ENCODE results near the gene CLRN3. TPM values are rescaled to one million over a fixed set of nuclear protein-coding genes. Genes with fewer than 3 reads are reported as not detected.
A peak's percentile ranks its signal among the peaks of the same experiment; 100 is the strongest.

CLRN3 gene
- polyA plus RNA-seq, 2 of the 4 experiments (the other 2 are of a cell fraction) = 0.08 TPM; not detected in 1

GRCh38 chr10:127921075-127921752 lies 28.5 kb upstream of the CLRN3 start:
- CTCF ChIA-PET = interaction anchor here (1.0 to 5.3 kb wide), 4 partner anchors 15 to 114 kb away, joined by 3 to 33 read pairs (median 7); partner anchors contain the start of gene PTPRE
- Histone ChIP-seq H3K4me1 (peaks cover 17% of the 10 kb centered on the region), H3K9me3 (no peaks in the 10 kb centered on the region), H3K27ac (peak overlapping the region in 1 of 2 experiments; percentile 82; a peak in 2 of 6 replicates), H3K4me2 (no peak overlapping the region), H3K4me3 (no peak overlapping the region)
- POLR2A ChIA-PET = no interaction called here
- ATAC-seq (no peak), FAIRE-seq (no peak), DNase-seq (ENCODE audit: low read depth in 1 of 2, low spot score in 1 of 2) (no peak)
- TF ChIP-seq CHD2 (IDR thresholded peaks at IDR 0.05; ENCODE audit: low read length, partially characterized antibody) (no peak), EP300 (IDR thresholded peaks at IDR 0.05) (no peak), RARB (CRISPR knock-in tag; IDR thresholded peaks at IDR 0.05) (no peak), POLR2A (IDR thresholded peaks at IDR 0.05; ENCODE audit: low read length) (no peak), HDAC2 (IDR thresholded peaks at IDR 0.05) (no peak), NR3C1 (IDR thresholded peaks at IDR 0.05) (no peak), ELK1 (IDR thresholded peaks at IDR 0.05; ENCODE audit: low read depth, low read length) (no peak), CTCF (IDR thresholded peaks at IDR 0.05) (no peak), KDM1A (IDR thresholded peaks at IDR 0.05; ENCODE audit: low read depth) (no peak), RNF2 (IDR thresholded peaks at IDR 0.05; ENCODE audit: borderline replicate concordance, low read depth) (no peak)
- TF ChIP-seq, protein P1, sequence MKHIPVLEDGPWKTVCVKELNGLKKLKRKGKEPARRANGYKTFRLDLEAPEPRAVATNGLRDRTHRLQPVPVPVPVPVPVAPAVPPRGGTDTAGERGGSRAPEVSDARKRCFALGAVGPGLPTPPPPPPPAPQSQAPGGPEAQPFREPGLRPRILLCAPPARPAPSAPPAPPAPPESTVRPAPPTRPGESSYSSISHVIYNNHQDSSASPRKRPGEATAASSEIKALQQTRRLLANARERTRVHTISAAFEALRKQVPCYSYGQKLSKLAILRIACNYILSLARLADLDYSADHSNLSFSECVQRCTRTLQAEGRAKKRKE (CRISPR knock-in tag; IDR thresholded peaks at IDR 0.05; ENCODE audit: low read depth) = no peak
- 68% methylated on average over 11 of the region's 11 CpGs for WGBS (ENCODE audit: missing lambda C conversion rate)

- FAIRE-seq = no peak
- peaks cover 17% of the 10 kb centered on the region for H3K4me1 ChIP-seq
- no peaks in the 10 kb centered on the region for H3K9me3 ChIP-seq
- POLR2A ChIA-PET = no interaction called here
- CTCF ChIA-PET = interaction anchor here (1.0 to 5.3 kb wide), 4 partner anchors 14 to 115 kb away, joined by 3 to 33 read pairs (median 7); partner anchors contain the start of gene PTPRE
- no peak overlapping the region for H3K4me3 ChIP-seq
- 48% methylated on average over 9 of the region's 11 CpGs for WGBS (ENCODE audit: missing lambda C conversion rate)
- H3K4me2 ChIP-seq = no peak overlapping the region
- peak overlapping the region in 1 of 2 experiments; percentile 21; a peak in 1 of 6 replicates for H3K27ac ChIP-seq
- no peak for DNase-seq (ENCODE audit: low read depth in 1 of 2, low spot score in 1 of 2)
- no peak for ATAC-seq
- TF ChIP-seq HEYL (CRISPR knock-in tag; IDR thresholded peaks at IDR 0.05) (no peak), HOXA7 (CRISPR knock-in tag; IDR thresholded peaks at IDR 0.05) (no peak), JUN (IDR thresholded peaks at IDR 0.05) (no peak), TP53 (CRISPR knock-in tag; IDR thresholded peaks at IDR 0.05) (no peak), HDAC2 (IDR thresholded peaks at IDR 0.05) (no peak), EHMT2 (IDR thresholded peaks at IDR 0.05; ENCODE audit: low read depth) (no peak), RNF2 (IDR thresholded peaks at IDR 0.05; ENCODE audit: borderline replicate concordance, low read depth) (no peak), KDM1A (IDR thresholded peaks at IDR 0.05; ENCODE audit: low read depth) (no peak), ZNF302 (CRISPR knock-in tag; IDR thresholded peaks at IDR 0.05) (no peak), HMGXB4 (CRISPR knock-in tag; IDR thresholded peaks at IDR 0.05; ENCODE audit: borderline replicate concordance) (no peak), PBX3 (IDR thresholded peaks at IDR 0.05) (no peak), RAD21 (conservative IDR thresholded peaks at IDR 0.05 in 1 of 2, IDR thresholded peaks at IDR 0.05 in 1 of 2) (no peak), ZSCAN20 (CRISPR knock-in tag; IDR thresholded peaks at IDR 0.05) (no peak), PHF8 (IDR thresholded peaks at IDR 0.05; ENCODE audit: borderline replicate concordance, low read depth) (no peak), RFX5 (IDR thresholded peaks at IDR 0.05) (no peak), BCL3 (IDR thresholded peaks at IDR 0.05) (no peak), FOXS1 (CRISPR knock-in tag; IDR thresholded peaks at IDR 0.05) (no peak), GATA3 (IDR thresholded peaks at IDR 0.05; ENCODE audit: borderline replicate concordance) (no peak)
Measured at GRCh38 chr10:127920306-127921074, 27.7 kb upstream of the CLRN3 start.

Data from A549 (cell line).